ENCODE data around the gene SAPCD1. TPM values are rescaled to one million over a fixed set of nuclear protein-coding genes. Genes with fewer than 3 reads are reported as not detected.
A peak's percentile ranks its signal among the peaks of the same experiment; 100 is the strongest.

Gene SAPCD1
- total and polyA plus RNA-seq, 10 of the 15 experiments (the other 5 are each of a cell fraction or from before 2014, with no cell fraction given), result 1.6 to 13.0 (median 5.4) TPM

DNA sequence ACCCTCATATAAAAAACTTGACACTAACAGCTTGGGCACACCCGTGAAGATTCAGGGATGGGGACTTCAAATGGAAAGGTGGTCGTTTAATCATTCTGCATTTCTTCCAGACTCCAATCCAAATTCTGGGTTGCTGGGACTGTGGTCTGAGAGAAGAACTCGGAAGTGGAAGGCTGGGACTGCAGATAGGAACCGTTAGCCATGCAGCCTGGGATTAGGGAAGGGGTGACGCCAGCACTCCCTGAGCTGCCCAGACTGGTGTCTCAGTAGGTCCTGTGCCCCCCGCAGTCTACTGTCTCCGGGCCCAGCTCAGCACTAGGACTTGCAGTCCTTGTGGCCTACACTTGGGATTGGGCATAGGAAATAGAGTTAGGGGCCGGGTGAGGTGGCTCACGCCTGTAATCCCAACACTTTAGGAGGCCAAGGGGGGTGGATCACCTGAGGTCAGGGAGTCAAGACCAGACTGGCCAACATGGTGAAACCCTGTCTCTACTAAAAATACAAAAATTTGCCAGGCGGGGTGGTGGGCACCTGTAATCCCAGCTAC, 25.6 kb upstream of the SAPCD1 start:
- no peaks in the 10 kb centered on the region for H3K9me3 ChIP-seq (replicated peaks; ENCODE audit: control insufficient read depth, insufficient read depth, low read length)
- in situ Hi-C loops (cut with MboI) (no loop called here), intact Hi-C loops (cut with micrococcal nuclease; ENCODE audit: unreplicated experiment) (loop anchor here (5.0 kb wide), 1 partner anchor 70 kb away; the partner anchor contains the start of genes CSNK2B and LY6G5B)
- peak overlapping the region; percentile 69 for H2AFZ ChIP-seq (ENCODE audit: control insufficient read depth, low read depth, low read length)
- 18% methylated on average over 10 of the region's 10 CpGs for WGBS (ENCODE audit: insufficient coverage, insufficient replicate concordance, low lambda C conversion rate, missing lambda C conversion rate)
- no peak for FAIRE-seq
- no peak for DNase-seq (ENCODE audit: low read depth, low spot score)
- BruUV-seq (replicated peaks), result no TSS peak
- RAD21 ChIA-PET (ENCODE audit: unreplicated experiment), result interaction anchor here (0.6 to 6.0 kb wide), 14 partner anchors 7 to 459 kb away, joined by 3 to 53 read pairs (median 6); partner anchors contain the start of genes ABHD16A, C6orf47, DDAH2 and HSPA1A
- peaks cover 6 to 12% of the 10 kb centered on the region in 2 experiments; a peak in 3 of 4 replicates for H3K36me3 ChIP-seq (ENCODE audit: control insufficient read depth in 2 of 2, insufficient read depth in 2 of 2, low read length in 1 of 2)
- peak overlapping the region; percentile 98 for H3K9ac ChIP-seq (ENCODE audit: control insufficient read depth, insufficient read depth, low read length)
- H3K4me2 ChIP-seq (ENCODE audit: control insufficient read depth, insufficient read depth), result peak overlapping the region; percentile 73
- SMC1A ChIA-PET (ENCODE audit: uncharacterized antibody, unreplicated experiment), result interaction anchor here (0.8 to 6.3 kb wide), 14 partner anchors 8 to 186 kb away, joined by 3 to 45 read pairs (median 6); partner anchors contain the start of genes ABHD16A, DDAH2, HSPA1B and LSM2
- H3K79me2 ChIP-seq (ENCODE audit: control insufficient read depth, insufficient read depth, low read length), result peaks cover 51% of the 10 kb centered on the region
- POLR2A ChIA-PET, result interaction anchor here (0.6 to 9.7 kb wide), 22 partner anchors 10 to 440 kb away, joined by 3 to 158 read pairs (median 5); partner anchors contain the start of genes ABHD16A, BAG6, C6orf47 and DDX39B
- no peak for ATAC-seq
- H3K27me3 ChIP-seq (replicated peaks in 1 of 2; ENCODE audit: control insufficient read depth in 2 of 2, insufficient read depth in 2 of 2, low read length in 1 of 2), result no peaks in the 10 kb centered on the region
- H3K4me1 ChIP-seq (ENCODE audit: control insufficient read depth, insufficient read depth, low read length), result peaks cover 28% of the 10 kb centered on the region
- H3K4me3 ChIP-seq, result peak overlapping the region; percentile 100
- H3K27ac ChIP-seq (ENCODE audit: control insufficient read depth, insufficient read depth), result peak overlapping the region; percentile 99
- H4K20me1 ChIP-seq (ENCODE audit: control insufficient read depth, insufficient read depth), result 0 out of 2 replicates have a peak, but pooled peaks cover 4% of the 10 kb centered on the region
- CTCF ChIA-PET, result interaction anchor here (0.6 to 15.8 kb wide), 14 partner anchors 8 to 185 kb away, joined by 3 to 208 read pairs (median 3); partner anchors contain the start of genes AIF1, DDAH2 and LY6G5C
- no peak for TF ChIP-seq SIN3A (IDR thresholded peaks at IDR 0.05; ENCODE audit: low read depth, low read length)
- no peak for TF ChIP-seq NFXL1 (IDR thresholded peaks at IDR 0.05; ENCODE audit: borderline replicate concordance)
- no peak for TF ChIP-seq JUND (IDR thresholded peaks at IDR 0.05; ENCODE audit: low read depth, low read length)
- 0 out of 2 replicates have a peak, but pooled peaks have one; percentile 34 for TF ChIP-seq ZNF207 (IDR thresholded peaks at IDR 0.05; ENCODE audit: borderline replicate concordance)
- no peak for TF ChIP-seq ATF7 (IDR thresholded peaks at IDR 0.05; ENCODE audit: low read depth)

Measured in GM12878 (cell line).